ENCODE data around the gene ADAD1.
"Not testable (repeated sequence)": the region's sequence is repeated elsewhere in the genome, so short reads cannot be mapped to it uniquely, and the experiment has no call there.

The ADAD1 gene

GRCh38 chr4:122378711-122379110 is at the start of gene ADAD1:
Gene ADAD1 (plus strand): TSS chr4:122379011. CDS start chr4:122380070, 1,059 bp downstream.
- DNase-seq, result no peak

- peak; percentile 9 for DNase-seq
These were observed 48.8 kb upstream of the ADAD1 start for GRCh38 chr4:122329876-122330565.

GRCh38 chr4:122331195-122331594 is 47.6 kb upstream of the ADAD1 start:
- no peak for DNase-seq

GRCh38 chr4:122334828-122335227 is 44.0 kb upstream of the ADAD1 start:
- no peak for DNase-seq

- no peak for DNase-seq
These were observed 36.9 kb upstream of the ADAD1 start for GRCh38 chr4:122341886-122342285.

- DNase-seq, result no peak
These were observed 32.8 kb upstream of the ADAD1 start for GRCh38 chr4:122346036-122346435.

- DNase-seq, result no peak
These were observed 32.3 kb upstream of the ADAD1 start for GRCh38 chr4:122346503-122346902.

- DNase-seq, result no peak
These were observed 22.4 kb upstream of the ADAD1 start for GRCh38 chr4:122356317-122356808.

- DNase-seq, result no peak
These were observed 18.1 kb upstream of the ADAD1 start for GRCh38 chr4:122360754-122361153.

GRCh38 chr4:122364700-122365404 is 14.0 kb upstream of the ADAD1 start:
- peak; percentile 13 for DNase-seq

GRCh38 chr4:122368786-122369185 is 10.0 kb upstream of the ADAD1 start:
- not testable (repeated sequence) for DNase-seq

GRCh38 chr4:122377352-122377751 is 1.5 kb upstream of the ADAD1 start:
- DNase-seq, result no peak

GRCh38 chr4:122379239-122379638 is 428 bp downstream of the ADAD1 start:
- no peak for DNase-seq

- DNase-seq, result no peak
These were observed 4.5 kb downstream of the ADAD1 start for GRCh38 chr4:122383341-122383740.

GRCh38 chr4:122384245-122384644 is 5.4 kb downstream of the ADAD1 start:
- DNase-seq, result no peak

- no peak for DNase-seq
These were observed 14.5 kb downstream of the ADAD1 start for GRCh38 chr4:122393276-122393675.

- no peak for DNase-seq
These were observed 25.1 kb downstream of the ADAD1 start for GRCh38 chr4:122403861-122404260.

- no peak for DNase-seq
These were observed 33.7 kb downstream of the ADAD1 start for GRCh38 chr4:122412547-122412946.

- no peak for DNase-seq
These were observed 44.4 kb downstream of the ADAD1 start for GRCh38 chr4:122423246-122423645.

- DNase-seq, result no peak
These were observed 52.5 kb downstream of the ADAD1 start for GRCh38 chr4:122431351-122431750.

GRCh38 chr4:122434285-122434684 is 55.5 kb downstream of the ADAD1 start:
- DNase-seq, result no peak

- DNase-seq, result peak; percentile 25
These were observed 72.0 kb downstream of the ADAD1 start for GRCh38 chr4:122450847-122451246.

GRCh38 chr4:122453384-122453995 is 74.7 kb downstream of the ADAD1 start:
- peak; percentile 1 for DNase-seq

All from CD4-positive, alpha-beta T cell treated with Interleukin-4 for 4 hours (primary cell).